K562 (cell line): Measurements from ENCODE around the gene TMEM234. TPM values are rescaled to one million over a fixed set of nuclear protein-coding genes. Genes with fewer than 3 reads are reported as not detected.

Experiments used
- BRF2 ChIP-seq: IDR thresholded peaks from 3 replicates; pipeline ENCODE4 v1.6.1; 2011; ENCODE audit warnings: borderline replicate concordance, mild to moderate bottlenecking; ENCODE audit not compliant: insufficient read length, insufficient read depth
- CTCFL ChIP-seq: IDR thresholded peaks from 2 replicates; pipeline ENCODE4 v1.6.1; 2011; ENCODE audit warnings: borderline replicate concordance, low read depth, mild to moderate bottlenecking, moderate library complexity, low read length; ENCODE audit not compliant: insufficient read depth, poor library complexity, severe bottlenecking
- E2F6 ChIP-seq, 2 experiments: IDR thresholded peaks; 2 replicates each; pipeline ENCODE4 v1.6.1; 2011; ENCODE audit warnings: borderline replicate concordance in 1 of 2, control low read depth in 1 of 2, low read depth in 1 of 2, low read length in 1 of 2, mild to moderate bottlenecking in 1 of 2, mixed read lengths in 1 of 2, moderate library complexity in 1 of 2; ENCODE audit not compliant: insufficient read depth in 1 of 2, insufficient read length in 1 of 2, poor library complexity in 1 of 2, severe bottlenecking in 1 of 2; ENCODE audit errors: extremely low read depth in 1 of 2
- ESRRA ChIP-seq: fragments of 450-650 bp; IDR thresholded peaks from 2 replicates; pipeline ENCODE4 v1.6.1; 2014; ENCODE audit warnings: low read depth, mild to moderate bottlenecking, moderate library complexity, borderline replicate concordance
- GTF2B ChIP-seq: IDR thresholded peaks from 2 replicates; pipeline ENCODE4 v1.6.1; 2011; ENCODE audit not compliant: insufficient read length; ENCODE audit errors: extremely low read depth
- HMGN3 ChIP-seq: IDR thresholded peaks from 2 replicates; pipeline ENCODE4 v1.6.1; 2011; ENCODE audit warnings: borderline replicate concordance, low read depth, mild to moderate bottlenecking, mixed read lengths, low read length; ENCODE audit not compliant: insufficient read length; ENCODE audit errors: extremely low read depth
- ILF3 ChIP-seq: fragments of 450-650 bp; IDR thresholded peaks from 2 replicates; pipeline ENCODE4 v1.6.1; 2018; ENCODE audit warnings: antibody characterized with exemption, mild to moderate bottlenecking, moderate library complexity, borderline replicate concordance
- NFATC3 ChIP-seq: fragments of 450-650 bp; IDR thresholded peaks from 2 replicates; pipeline ENCODE4 v1.6.1; 2017; ENCODE audit warnings: mild to moderate bottlenecking
- RB1 ChIP-seq: fragments of 450-650 bp; IDR thresholded peaks from 2 replicates; pipeline ENCODE4 v1.6.1; 2017; ENCODE audit warnings: low read depth, mild to moderate bottlenecking
- RNF2 ChIP-seq: sonication (generic); IDR thresholded peaks from 2 replicates; pipeline ENCODE4 v1.6.1; 2016
- SAFB2 ChIP-seq: fragments of 200-400 bp; formaldehyde crosslinking; IDR thresholded peaks from 2 replicates; pipeline ENCODE4 v1.6.1; 2018; ENCODE audit warnings: borderline replicate concordance, low read length, low read depth, moderate library complexity; ENCODE audit not compliant: severe bottlenecking
- TEAD4 ChIP-seq, 2 experiments: sonication (generic) in 1 of 2; formaldehyde crosslinking in 1 of 2; IDR thresholded peaks; 2 replicates each; pipeline versions ENCODE4 v1.6.1 to v1.8.0; 2012 to 2022; ENCODE audit warnings: borderline replicate concordance in 1 of 2, inconsistent platforms in 1 of 2, low read length in 1 of 2, mild to moderate bottlenecking in 1 of 2, missing genetic modification reagents in 1 of 2
- U2AF2 ChIP-seq: fragments of 200-400 bp; formaldehyde crosslinking; optimal IDR thresholded peaks from 2 replicates; pipeline ENCODE3; 2017; ENCODE audit warnings: low read depth, mild to moderate bottlenecking, low read length
- ZNF143 ChIP-seq: sonication (generic); formaldehyde crosslinking; IDR thresholded peaks from 2 replicates; pipeline ENCODE4 v1.9.0; 2022; ENCODE audit warnings: mild to moderate bottlenecking, missing genetic modification reagents
- ZNF23 ChIP-seq: fragments of 250-450 bp; sonication (Bioruptor Pico); IDR thresholded peaks from 2 replicates; pipeline ENCODE4 v1.4.0; 2020; ENCODE audit warnings: mild to moderate bottlenecking
- ZNF766 ChIP-seq: fragments of 200-800 bp; sonication (Bioruptor generic); conservative IDR thresholded peaks from 2 replicates; pipeline ENCODE4 v1.6.1; 2016; ENCODE audit warnings: missing genetic modification characterization, missing compliant biosample characterization
- polyA plus RNA-seq, 8 experiments: library from polyadenylated mRNA; depleted of rRNA in 4 of 8; stranded (reverse) in 5 of 8; unstranded in 3 of 8; fragments of >200 nt; fragmentation: Nextera tagmentation in 2 of 8; fragmentation: Illumina TruSeq in 1 of 8; extraction: Ambion mirVana in 2 of 8; extraction: Trizol in 1 of 8; gene quantifications; 2 replicates each; pipeline versions ENCODE4 v1.2.1 to v1.2.3, GENCODE V29; 2011 to 2014; ENCODE audit warnings: inconsistent platforms in 1 of 8, missing spikeins in 1 of 8
- total RNA-seq, 7 experiments: library from RNA; depleted of rRNA in 6 of 7; stranded (reverse); fragments of >200 nt in 6 of 7; fragmentation: Illumina TruSeq in 2 of 7; extraction: Trizol in 2 of 7; gene quantifications; 2 replicates each; pipeline versions ENCODE4 v1.2.1 to v1.2.3, GENCODE V29; 2011 to 2021; ENCODE audit warnings: low replicate concordance in 1 of 7
- TF ChIP-seq, protein P1 (sequence below), 2 experiments: IDR thresholded peaks; 2 replicates each; pipeline ENCODE4 v1.6.1; 2012; ENCODE audit warnings: improper control_type of control experiment in 2 of 2, low read depth in 2 of 2, low read length in 2 of 2, borderline replicate concordance in 1 of 2

The TMEM234 gene
- total and polyA plus RNA-seq, 9 of the 15 experiments (the other 6 are each of a cell fraction or from before 2014, with no cell fraction given) = 5.0 to 12.9 (median 7.6) TPM

DNA sequence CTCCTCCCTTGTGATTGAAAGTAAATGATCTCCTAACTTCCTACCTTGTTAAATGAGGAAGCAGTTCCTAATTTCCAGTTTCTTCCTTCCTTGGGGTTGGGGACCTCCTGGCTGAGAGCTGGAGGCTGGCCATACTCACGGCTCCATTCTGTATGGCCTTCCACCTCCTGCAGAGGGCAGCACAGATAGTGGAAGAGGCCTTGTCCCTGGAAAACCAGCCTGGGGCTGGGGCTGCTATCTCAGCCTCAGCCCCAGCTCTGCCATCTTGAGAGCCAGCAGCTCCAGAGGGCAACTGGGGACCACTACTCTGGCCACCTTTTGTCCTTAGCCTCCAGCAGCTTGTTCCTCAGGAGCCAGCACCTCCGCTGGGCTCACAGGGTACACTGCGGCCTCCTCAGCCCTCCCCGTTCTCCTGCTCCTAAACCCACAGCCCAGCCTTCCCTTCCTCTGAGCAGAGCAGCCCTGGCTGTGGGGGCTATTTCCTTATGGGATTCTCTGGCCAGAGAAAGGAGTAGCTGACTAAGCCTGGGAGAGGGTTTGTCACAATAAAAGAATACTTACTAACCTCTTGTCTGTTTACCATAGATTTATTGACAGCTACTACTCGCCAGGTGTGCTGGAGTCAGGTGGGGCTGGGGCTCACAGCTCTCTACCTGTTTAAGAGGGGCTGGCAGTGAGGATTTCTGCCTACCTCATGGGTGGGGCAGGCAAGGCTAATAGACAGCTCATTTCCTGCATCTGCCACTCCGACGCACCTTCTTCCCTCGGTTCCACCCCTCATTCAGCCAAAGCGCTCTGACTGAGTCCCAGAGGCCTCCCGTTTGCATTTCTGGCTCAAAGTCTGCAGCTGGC is 6.3 kb downstream of the TMEM234 start (continued):
- TF ChIP-seq RB1 = peak; percentile 70; the same call in 1 of the 2 replicates
- no peak for TF ChIP-seq ZNF143 (CRISPR knock-in tag)
- TF ChIP-seq GTF2B = no peak
- TF ChIP-seq, protein P1, sequence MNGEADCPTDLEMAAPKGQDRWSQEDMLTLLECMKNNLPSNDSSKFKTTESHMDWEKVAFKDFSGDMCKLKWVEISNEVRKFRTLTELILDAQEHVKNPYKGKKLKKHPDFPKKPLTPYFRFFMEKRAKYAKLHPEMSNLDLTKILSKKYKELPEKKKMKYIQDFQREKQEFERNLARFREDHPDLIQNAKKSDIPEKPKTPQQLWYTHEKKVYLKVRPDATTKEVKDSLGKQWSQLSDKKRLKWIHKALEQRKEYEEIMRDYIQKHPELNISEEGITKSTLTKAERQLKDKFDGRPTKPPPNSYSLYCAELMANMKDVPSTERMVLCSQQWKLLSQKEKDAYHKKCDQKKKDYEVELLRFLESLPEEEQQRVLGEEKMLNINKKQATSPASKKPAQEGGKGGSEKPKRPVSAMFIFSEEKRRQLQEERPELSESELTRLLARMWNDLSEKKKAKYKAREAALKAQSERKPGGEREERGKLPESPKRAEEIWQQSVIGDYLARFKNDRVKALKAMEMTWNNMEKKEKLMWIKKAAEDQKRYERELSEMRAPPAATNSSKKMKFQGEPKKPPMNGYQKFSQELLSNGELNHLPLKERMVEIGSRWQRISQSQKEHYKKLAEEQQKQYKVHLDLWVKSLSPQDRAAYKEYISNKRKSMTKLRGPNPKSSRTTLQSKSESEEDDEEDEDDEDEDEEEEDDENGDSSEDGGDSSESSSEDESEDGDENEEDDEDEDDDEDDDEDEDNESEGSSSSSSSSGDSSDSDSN (IDR thresholded peaks at IDR 0.05; ENCODE audit: borderline replicate concordance in 1 of 2, low read depth in 2 of 2, low read length in 2 of 2) = 0 out of 4 replicates have a peak, but pooled peaks of 1 of the 2 experiments have one; percentile 25
- no peak for TF ChIP-seq RNF2
- no peak for TF ChIP-seq SAFB2
- TF ChIP-seq HMGN3 = no peak
- no peak for TF ChIP-seq U2AF2
- TF ChIP-seq ZNF23 = no peak
- TF ChIP-seq BRF2 = no peak
- no peak for TF ChIP-seq ILF3
- TF ChIP-seq NFATC3 = no peak
- TF ChIP-seq ESRRA = peak; percentile 54; the same call in 1 of the 2 replicates
- TF ChIP-seq ZNF766 (CRISPR knock-in tag) = no peak
- TF ChIP-seq TEAD4 (IDR thresholded peaks at IDR 0.05; ENCODE audit: low read length) = 0 out of 2 replicates have a peak, but pooled peaks have one; percentile 17
- no peak for TF ChIP-seq TEAD4 (CRISPR knock-in tag; IDR thresholded peaks at IDR 0.05; ENCODE audit: borderline replicate concordance)
- TF ChIP-seq E2F6 (IDR thresholded peaks at IDR 0.05; ENCODE audit: borderline replicate concordance in 1 of 2, extremely low read depth in 1 of 2, insufficient read depth in 1 of 2, insufficient read length in 1 of 2, low read depth in 1 of 2, low read length in 1 of 2, poor library complexity in 1 of 2, severe bottlenecking in 1 of 2) = no peak
- TF ChIP-seq CTCFL = peak; percentile 81
